NCI-H2107 treated with DMSO at 0.1 percent for 48 hours (cell line): Measurements from ENCODE around the gene PSMA1.
A peak's percentile ranks its signal among the peaks of the same experiment; 100 is the strongest.
"Not testable (repeated sequence)": the region's sequence is repeated elsewhere in the genome, so short reads cannot be mapped to it uniquely, and the experiment has no call there.

Experiments used
- DNase-seq: peaks from one replicate; lab custom pipeline; 2025; ENCODE audit not compliant: unreplicated experiment; lab: John Stamatoyannopoulos, UW

The PSMA1 gene

DNA sequence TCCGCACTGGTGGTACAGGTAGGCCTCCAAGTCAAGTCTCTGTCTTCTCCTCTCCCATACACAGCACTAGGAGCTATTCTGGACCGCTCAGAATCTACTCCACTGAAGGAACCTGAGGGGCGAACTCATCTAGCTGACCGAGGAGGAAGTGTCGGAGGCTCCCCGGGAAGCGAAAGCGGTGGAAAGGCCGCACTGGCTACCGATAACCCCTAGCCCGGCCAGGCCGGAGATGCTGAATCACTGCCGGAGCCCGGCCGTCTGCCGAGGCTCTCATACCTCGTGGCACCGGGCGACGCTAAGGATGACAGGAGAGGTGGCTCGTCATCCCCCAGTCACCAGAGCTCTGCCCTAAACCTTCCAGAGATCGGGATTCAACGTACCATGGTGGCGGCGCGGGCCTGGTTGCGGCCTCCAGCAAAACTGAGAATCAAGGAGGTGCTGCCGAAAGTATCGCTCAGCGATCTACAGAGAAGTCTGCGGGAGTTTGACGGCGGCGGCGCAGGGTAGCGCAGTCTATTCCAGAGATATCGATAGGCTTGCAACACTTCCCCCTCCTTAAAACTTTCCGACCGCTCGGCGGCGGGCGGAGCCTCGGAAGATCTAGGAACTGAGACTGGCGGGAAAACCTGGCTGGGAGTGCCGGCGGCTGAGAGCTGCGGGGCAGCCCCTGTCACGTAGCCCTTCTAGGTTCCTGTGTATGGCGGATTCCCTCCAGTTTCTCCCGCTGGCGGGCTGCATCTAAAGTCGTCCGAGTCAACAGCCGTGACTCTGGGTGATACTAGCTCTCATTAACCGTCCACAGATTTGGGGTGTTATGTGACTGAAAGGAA, at the start of gene PSMA1:
Gene PSMA1, minus strand, starts transcription at position 470 of the 830 bp plus-strand sequence. Its CDS starts 87 bp downstream, at position 383.
- DNase-seq = peak; percentile 95

GRCh38 chr11:14569516-14569915, 49.3 kb upstream of the PSMA1 start:
- DNase-seq = not testable (repeated sequence)

GRCh38 chr11:14567064-14567651, 47.0 kb upstream of the PSMA1 start:
- no peak for DNase-seq

DNA sequence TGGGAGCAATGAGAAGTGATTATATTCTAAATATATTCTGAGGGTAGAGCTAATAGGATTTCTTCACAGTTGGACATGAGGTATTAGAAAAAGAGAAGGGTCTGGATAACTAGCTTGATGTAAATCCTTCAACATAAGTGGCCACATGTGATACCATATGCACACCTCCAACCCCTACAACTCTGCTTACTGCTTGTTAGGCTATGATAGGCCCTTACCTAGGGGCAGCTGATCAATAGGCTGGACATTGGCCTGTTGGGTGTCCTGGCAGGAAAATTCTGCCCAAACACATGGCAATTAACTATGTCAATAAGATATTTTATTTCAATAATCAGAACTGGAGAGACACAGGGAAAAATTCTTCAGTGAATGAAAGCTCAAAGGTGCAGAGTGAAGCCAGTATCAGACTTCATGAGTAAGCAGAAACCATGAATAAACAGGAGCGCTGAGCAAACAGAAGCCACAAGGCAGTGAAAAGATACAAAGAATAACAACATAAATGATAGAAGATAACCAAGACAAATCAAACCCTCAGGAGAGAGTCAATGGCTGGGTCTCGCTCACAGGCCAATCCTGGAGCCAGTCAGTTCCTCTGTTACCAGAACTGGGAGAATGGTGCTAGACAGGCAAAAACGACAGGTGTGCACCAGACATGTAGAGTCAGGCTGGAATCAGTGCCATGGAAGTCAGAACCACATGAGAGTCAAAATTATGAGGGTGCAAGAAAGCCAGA, 46.3 kb upstream of the PSMA1 start:
- DNase-seq = no peak

DNA sequence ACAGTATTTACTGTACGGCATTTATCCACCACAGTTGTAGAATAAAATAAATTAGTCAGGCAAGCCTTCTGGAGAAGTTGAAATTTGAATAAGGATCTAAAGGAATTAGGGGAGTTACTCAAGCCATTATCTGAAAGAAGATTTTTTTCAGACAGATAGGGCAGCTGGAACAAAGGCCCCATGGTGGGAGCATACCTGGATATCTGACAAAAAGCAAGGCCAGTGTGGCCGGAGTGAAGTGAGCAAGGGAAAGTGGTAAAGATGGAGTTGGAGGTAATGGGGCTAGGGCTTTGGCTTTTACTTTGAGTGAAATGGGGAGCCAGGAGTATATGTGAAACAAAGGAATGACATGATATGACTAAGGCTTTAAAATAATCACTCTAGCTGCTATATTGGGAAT, 45.7 kb upstream of the PSMA1 start:
- no peak for DNase-seq

- DNase-seq = no peak
Measured at GRCh38 chr11:14555818-14556217, 35.6 kb upstream of the PSMA1 start.

DNA sequence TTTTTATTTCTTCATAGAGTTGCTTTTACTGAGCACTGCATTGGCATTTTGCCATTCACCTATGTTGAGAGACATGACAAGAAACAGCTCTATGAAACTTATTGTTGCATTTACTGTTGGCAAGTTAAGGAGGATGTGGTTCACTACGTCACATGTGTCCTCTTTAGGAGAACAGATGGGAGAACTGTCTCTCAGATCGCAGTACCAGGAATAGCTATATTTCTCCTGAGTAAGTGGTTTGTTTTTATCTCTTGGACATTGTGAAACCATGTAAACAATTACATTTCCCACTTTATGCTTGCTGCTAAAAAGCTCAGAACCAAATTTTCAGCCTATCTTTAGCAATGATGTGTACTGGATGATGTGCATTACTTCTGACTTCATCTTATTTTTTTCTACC, 34.8 kb upstream of the PSMA1 start:
- DNase-seq = no peak

DNA sequence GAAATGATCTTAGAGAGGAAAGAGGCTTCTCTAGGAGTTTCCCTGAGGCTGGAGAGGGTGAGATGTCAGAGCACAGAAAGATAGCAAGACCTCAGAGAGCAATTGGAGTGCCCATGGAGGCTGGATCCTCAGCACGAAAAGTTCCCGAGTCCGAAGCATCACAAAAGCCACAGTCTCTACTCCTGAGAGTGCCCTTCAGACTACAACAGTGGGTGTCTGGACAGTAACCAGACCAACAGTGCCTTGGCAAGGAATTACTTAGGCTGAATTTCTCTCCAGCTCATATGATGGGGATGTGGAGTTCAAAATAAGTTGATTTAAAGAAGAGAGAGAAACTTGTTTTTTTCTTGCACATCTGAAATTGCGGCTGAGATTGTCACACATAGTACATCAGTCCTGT, 31.9 kb upstream of the PSMA1 start:
- DNase-seq = no peak

DNA sequence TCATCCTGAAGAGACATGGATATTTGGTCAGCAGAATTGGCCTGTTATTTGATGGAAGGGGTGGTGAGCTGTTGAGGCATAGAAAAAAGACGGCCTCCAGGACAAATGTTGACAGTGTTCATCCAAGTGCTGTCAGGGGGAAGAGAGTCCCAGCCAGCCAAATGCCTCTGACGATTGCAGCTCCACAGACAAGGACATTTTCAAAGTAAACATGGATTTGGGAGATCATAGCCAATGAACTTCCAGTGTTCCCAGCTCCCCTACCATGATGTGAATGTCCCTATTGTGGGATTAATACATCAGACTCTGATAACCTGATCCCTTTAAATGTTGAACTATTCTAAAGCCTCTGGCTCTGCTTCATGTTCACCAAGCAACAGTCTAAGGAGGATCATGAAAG, 31.2 kb upstream of the PSMA1 start:
- no peak for DNase-seq

GRCh38 chr11:14549891-14550290, 29.7 kb upstream of the PSMA1 start:
- no peak for DNase-seq

DNA sequence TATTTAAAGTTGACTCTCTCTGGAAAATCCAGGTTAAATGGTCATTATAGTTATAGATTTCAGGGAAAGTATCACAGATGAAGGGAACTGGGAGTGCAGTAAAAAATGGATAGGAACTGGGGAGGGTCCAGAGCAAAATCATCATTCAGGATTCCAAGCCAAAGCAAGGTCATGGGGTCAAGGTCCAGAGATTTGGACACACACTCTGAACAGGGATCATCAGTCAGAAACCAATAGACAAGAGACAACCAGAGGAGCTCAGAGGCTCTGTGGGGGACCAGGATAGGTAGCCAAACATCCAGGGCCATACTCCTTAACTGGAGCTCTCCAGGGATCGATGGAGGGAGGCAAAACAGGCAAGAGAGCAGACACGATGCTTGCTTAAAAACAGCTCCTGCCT, 27.3 kb upstream of the PSMA1 start:
- no peak for DNase-seq

DNA sequence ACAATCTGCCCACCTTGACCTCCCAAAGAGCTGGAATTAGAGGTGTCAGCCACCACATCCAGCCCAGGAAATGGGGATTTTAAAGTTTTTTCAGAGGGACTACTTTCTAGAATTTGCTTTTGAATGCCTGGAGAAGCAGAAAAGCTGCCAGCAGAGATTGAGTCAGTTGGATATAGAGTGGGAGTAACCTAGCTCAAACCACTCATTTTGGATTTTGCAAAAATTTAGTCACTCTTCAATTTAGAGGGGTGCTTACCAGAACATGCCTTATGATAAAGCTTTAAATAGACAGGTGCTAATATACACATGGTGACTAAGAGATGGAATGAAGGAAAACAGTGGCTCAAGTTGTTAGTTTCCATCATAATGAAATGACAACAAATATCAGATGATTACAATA, 26.5 kb upstream of the PSMA1 start:
- no peak for DNase-seq

GRCh38 chr11:14544611-14545010, 24.4 kb upstream of the PSMA1 start:
- DNase-seq = no peak

DNA sequence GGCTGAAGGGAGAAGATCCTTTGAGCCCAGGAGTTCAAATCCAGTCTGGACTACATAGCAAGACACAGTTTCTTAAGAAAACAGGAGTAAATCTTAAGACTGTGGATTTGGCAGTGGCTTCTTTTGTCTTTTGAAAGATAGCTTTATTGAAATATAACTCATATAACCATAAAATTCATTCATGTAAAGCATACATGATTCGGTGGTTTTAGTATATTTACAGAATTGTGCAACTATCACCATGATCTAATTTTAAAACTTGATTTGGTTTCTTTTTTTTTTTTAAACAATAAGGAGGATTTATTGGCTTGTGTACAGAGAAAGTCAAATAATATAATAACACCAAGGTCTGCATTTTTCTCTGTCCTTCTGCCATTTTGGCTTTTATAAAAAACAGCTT, 23.1 kb upstream of the PSMA1 start:
- DNase-seq = no peak

DNA sequence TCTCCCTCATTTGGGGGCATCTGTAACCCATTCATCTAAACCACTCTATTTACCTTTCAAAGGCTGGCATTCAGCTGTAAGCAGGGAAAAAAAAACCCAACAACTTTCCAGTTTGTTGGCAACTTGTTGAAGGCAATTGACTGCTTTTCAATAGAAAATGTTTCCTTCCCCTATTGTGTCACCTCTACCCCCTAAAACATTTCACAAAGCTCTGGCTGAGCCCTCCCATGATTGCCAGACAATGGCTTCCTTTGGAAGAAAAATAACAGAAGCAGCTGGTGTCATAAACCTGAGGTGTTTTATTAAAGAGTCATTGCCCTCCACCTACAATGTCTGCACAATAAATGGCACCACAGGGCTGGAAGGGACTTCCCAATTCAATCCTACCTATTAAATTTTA, 22.1 kb upstream of the PSMA1 start:
- DNase-seq = peak; percentile 84

DNA sequence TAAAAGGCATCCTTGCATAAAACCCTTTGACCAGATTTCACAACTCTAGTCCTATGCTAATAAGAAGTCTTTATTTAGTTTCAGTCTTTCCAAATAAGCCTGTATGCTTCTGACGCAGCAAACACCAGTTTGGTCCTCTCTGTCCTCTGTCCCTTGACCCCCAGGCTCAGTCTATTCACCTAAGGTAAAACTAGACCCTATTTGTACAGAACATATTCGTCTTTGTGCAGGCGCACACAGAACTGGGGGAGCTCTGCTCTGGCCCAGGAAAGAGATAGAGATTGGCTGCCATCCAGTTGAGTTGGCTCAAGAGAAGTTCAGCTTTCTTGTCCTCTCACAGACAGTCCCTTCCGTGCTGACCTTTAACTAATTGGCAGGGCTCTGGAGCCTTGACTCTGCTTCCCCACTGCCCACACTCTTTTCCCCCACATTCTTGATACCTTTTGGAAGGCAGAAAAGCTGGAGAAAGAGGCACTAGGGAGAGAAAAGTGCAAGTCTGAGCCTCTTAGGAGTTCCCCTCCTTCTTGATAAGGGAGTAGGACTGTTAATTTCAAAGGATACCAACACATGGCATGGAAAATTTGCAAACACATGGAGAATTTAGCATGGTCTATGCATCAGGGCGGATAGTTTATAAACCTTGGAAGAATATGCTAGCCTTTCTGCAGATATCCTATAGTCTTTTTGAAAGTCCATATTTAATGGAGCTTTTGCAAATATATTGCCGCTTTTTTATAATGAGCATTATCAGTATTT, 21.2 kb upstream of the PSMA1 start:
- DNase-seq = no peak

DNA sequence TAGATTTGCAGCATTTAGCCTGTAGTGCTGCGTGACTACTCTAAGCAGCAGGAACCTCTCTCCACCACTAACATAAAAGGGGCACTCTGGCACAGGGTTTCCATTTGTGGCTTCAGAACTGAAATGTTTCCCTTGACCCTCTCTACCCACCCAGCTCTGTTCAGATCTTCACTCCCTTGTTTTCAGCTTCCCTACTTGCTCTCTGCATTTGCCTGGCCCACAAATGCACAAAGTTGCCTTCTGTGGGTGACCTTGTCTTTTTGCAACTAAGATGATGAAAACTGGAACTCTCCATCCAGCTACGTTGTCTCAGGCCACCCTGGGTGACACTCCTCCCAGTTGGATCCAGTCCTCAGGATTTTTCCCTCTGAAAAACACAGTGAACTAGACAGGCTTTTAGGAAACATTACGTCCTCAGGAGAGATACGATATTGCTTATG, 19.8 kb upstream of the PSMA1 start:
- no peak for DNase-seq

DNA sequence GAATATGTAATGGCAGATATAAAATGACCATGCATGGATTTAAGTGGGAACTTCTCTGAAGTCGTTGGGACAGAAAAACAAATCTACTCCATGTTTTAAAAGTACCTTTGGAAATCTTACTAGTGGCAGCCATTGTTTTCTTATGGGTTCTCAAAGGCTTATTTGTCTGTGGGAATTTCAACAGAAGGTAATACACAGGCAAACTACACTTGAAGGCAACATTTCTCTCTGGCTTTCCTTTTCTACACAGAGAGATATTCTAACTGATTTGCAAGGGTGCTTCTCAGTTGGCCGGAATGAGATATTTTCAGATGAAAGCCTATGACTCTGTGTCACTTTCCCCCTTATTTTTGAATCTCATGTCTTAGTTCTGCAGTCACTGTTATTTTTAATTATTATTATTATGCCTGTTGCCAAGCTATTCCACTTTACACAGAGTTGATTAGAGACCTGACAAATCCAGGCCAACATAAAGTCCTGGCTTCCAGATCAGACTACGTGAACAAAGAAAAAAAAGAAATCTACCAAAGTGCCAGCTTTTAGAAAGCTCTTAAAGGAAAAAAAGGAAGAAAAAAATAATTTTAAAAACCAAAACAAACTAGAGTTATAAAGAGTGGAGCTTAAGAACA, 18.9 kb upstream of the PSMA1 start:
- no peak for DNase-seq

- DNase-seq = no peak
Measured at GRCh38 chr11:14538271-14538925, 18.2 kb upstream of the PSMA1 start.

- peak; percentile 17 for DNase-seq
Measured at GRCh38 chr11:14537134-14537599, 17.0 kb upstream of the PSMA1 start.
